Measurements from ENCODE around the gene NME9. TPM values are rescaled to one million over a fixed set of nuclear protein-coding genes. Genes with fewer than 3 reads are reported as not detected.
A peak's percentile ranks its signal among the peaks of the same experiment; 100 is the strongest.
"Not testable (repeated sequence)": the region's sequence is repeated elsewhere in the genome, so short reads cannot be mapped to it uniquely, and the experiment has no call there.

NME9 gene
- 0.94 TPM for total RNA-seq

- H3K27me3 ChIP-seq (ENCODE audit: insufficient read depth, low read length), result peaks cover 6% of the 10 kb centered on the region
- peak within 1 kb of the TSS; percentile 53 for H3K4me3 ChIP-seq (ENCODE audit: low read length)
- peaks cover 17% of the 10 kb centered on the region for H3K4me1 ChIP-seq (ENCODE audit: insufficient read depth, low read length)
- no peaks in the 10 kb centered on the region for H3K9me3 ChIP-seq (ENCODE audit: low read depth, low read length)
These were observed at the start of gene NME9 for GRCh38 chr3:138329127-138329983. TSS of gene NME9 (minus strand) at chr3:138329851. CDS start at chr3:138329335, 516 bp downstream.

- H3K4me3 ChIP-seq (ENCODE audit: low read length), result no peak overlapping the region
- H3K9me3 ChIP-seq (ENCODE audit: low read depth, low read length), result no peaks in the 10 kb centered on the region
- H3K4me1 ChIP-seq (ENCODE audit: insufficient read depth, low read length), result peaks cover 9% of the 10 kb centered on the region
- H3K27me3 ChIP-seq (ENCODE audit: insufficient read depth, low read length), result no peaks in the 10 kb centered on the region
These were observed 49.3 kb upstream of the NME9 start for GRCh38 chr3:138378990-138379389.

GRCh38 chr3:138378331-138378730, 48.7 kb upstream of the NME9 start:
- no peaks in the 10 kb centered on the region for H3K9me3 ChIP-seq (ENCODE audit: low read depth, low read length)
- no peak overlapping the region for H3K4me3 ChIP-seq (ENCODE audit: low read length)
- H3K4me1 ChIP-seq (ENCODE audit: insufficient read depth, low read length), result peaks cover 9% of the 10 kb centered on the region
- no peaks in the 10 kb centered on the region for H3K27me3 ChIP-seq (ENCODE audit: insufficient read depth, low read length)

GRCh38 chr3:138377804-138378203, 48.2 kb upstream of the NME9 start:
- H3K27me3 ChIP-seq (ENCODE audit: insufficient read depth, low read length), result no peaks in the 10 kb centered on the region
- no peak overlapping the region for H3K4me3 ChIP-seq (ENCODE audit: low read length)
- H3K4me1 ChIP-seq (ENCODE audit: insufficient read depth, low read length), result peaks cover 9% of the 10 kb centered on the region
- no peaks in the 10 kb centered on the region for H3K9me3 ChIP-seq (ENCODE audit: low read depth, low read length)

- not testable (repeated sequence) for H3K4me1 ChIP-seq (ENCODE audit: insufficient read depth, low read length); H3K9me3 ChIP-seq (ENCODE audit: low read depth, low read length); H3K27me3 ChIP-seq (ENCODE audit: insufficient read depth, low read length); H3K4me3 ChIP-seq (ENCODE audit: low read length)
These were observed 47.6 kb upstream of the NME9 start for GRCh38 chr3:138377212-138377611.

- no peaks in the 10 kb centered on the region for H3K27me3 ChIP-seq (ENCODE audit: insufficient read depth, low read length)
- H3K9me3 ChIP-seq (ENCODE audit: low read depth, low read length), result no peaks in the 10 kb centered on the region
These were observed 47.0 kb upstream of the NME9 start for GRCh38 chr3:138376663-138377062.

GRCh38 chr3:138375447-138375846, 45.8 kb upstream of the NME9 start:
- peaks cover 12% of the 10 kb centered on the region for H3K4me1 ChIP-seq (ENCODE audit: insufficient read depth, low read length)
- no peaks in the 10 kb centered on the region for H3K27me3 ChIP-seq (ENCODE audit: insufficient read depth, low read length)
- H3K9me3 ChIP-seq (ENCODE audit: low read depth, low read length), result no peaks in the 10 kb centered on the region
- H3K4me3 ChIP-seq (ENCODE audit: low read length), result no peak overlapping the region

More at GRCh38 chr3:138376663-138377062, 47.0 kb upstream of the NME9 start:
- H3K4me3 ChIP-seq (ENCODE audit: low read length), result no peak overlapping the region
- H3K4me1 ChIP-seq (ENCODE audit: insufficient read depth, low read length), result peaks cover 3% of the 10 kb centered on the region

- no peaks in the 10 kb centered on the region for H3K27me3 ChIP-seq (ENCODE audit: insufficient read depth, low read length)
- H3K4me3 ChIP-seq (ENCODE audit: low read length), result no peak overlapping the region
- H3K9me3 ChIP-seq (ENCODE audit: low read depth, low read length), result no peaks in the 10 kb centered on the region
- peaks cover 16% of the 10 kb centered on the region for H3K4me1 ChIP-seq (ENCODE audit: insufficient read depth, low read length)
These were observed 45.0 kb upstream of the NME9 start for GRCh38 chr3:138374573-138375134.

GRCh38 chr3:138373736-138374094, 44.1 kb upstream of the NME9 start:
- H3K4me1 ChIP-seq (ENCODE audit: insufficient read depth, low read length), result peaks cover 20% of the 10 kb centered on the region
- no peaks in the 10 kb centered on the region for H3K9me3 ChIP-seq (ENCODE audit: low read depth, low read length)
- no peaks in the 10 kb centered on the region for H3K27me3 ChIP-seq (ENCODE audit: insufficient read depth, low read length)
- no peak overlapping the region for H3K4me3 ChIP-seq (ENCODE audit: low read length)

- Histone ChIP-seq H3K9me3 (ENCODE audit: low read depth, low read length) (no peaks in the 10 kb centered on the region), H3K4me1 (ENCODE audit: insufficient read depth, low read length) (peaks cover 24% of the 10 kb centered on the region), H3K27me3 (ENCODE audit: insufficient read depth, low read length) (no peaks in the 10 kb centered on the region), H3K4me3 (ENCODE audit: low read length) (no peak overlapping the region)
These were observed 43.6 kb upstream of the NME9 start for GRCh38 chr3:138373087-138373735.

GRCh38 chr3:138371070-138371965, 41.7 kb upstream of the NME9 start:
- Histone ChIP-seq H3K9me3 (ENCODE audit: low read depth, low read length) (no peaks in the 10 kb centered on the region), H3K4me1 (ENCODE audit: insufficient read depth, low read length) (peaks cover 37% of the 10 kb centered on the region), H3K27me3 (ENCODE audit: insufficient read depth, low read length) (no peaks in the 10 kb centered on the region), H3K4me3 (ENCODE audit: low read length) (no peak overlapping the region)

GRCh38 chr3:138370321-138370720, 40.7 kb upstream of the NME9 start:
- no peak overlapping the region for H3K4me3 ChIP-seq (ENCODE audit: low read length)
- no peaks in the 10 kb centered on the region for H3K9me3 ChIP-seq (ENCODE audit: low read depth, low read length)
- peaks cover 37% of the 10 kb centered on the region for H3K4me1 ChIP-seq (ENCODE audit: insufficient read depth, low read length)
- no peaks in the 10 kb centered on the region for H3K27me3 ChIP-seq (ENCODE audit: insufficient read depth, low read length)

- Histone ChIP-seq H3K4me1 (ENCODE audit: insufficient read depth, low read length) (peaks cover 37% of the 10 kb centered on the region), H3K9me3 (ENCODE audit: low read depth, low read length) (no peaks in the 10 kb centered on the region), H3K27me3 (ENCODE audit: insufficient read depth, low read length) (no peaks in the 10 kb centered on the region), H3K4me3 (ENCODE audit: low read length) (no peak overlapping the region)
These were observed 39.7 kb upstream of the NME9 start for GRCh38 chr3:138369151-138369900.

- no peak overlapping the region for H3K4me3 ChIP-seq (ENCODE audit: low read length)
These were observed 38.3 kb upstream of the NME9 start for GRCh38 chr3:138367911-138368310.

More at GRCh38 chr3:138367911-138368310, 38.3 kb upstream of the NME9 start:
- Histone ChIP-seq H3K27me3 (ENCODE audit: insufficient read depth, low read length) (no peaks in the 10 kb centered on the region), H3K4me1 (ENCODE audit: insufficient read depth, low read length) (peaks cover 37% of the 10 kb centered on the region), H3K9me3 (ENCODE audit: low read depth, low read length) (no peaks in the 10 kb centered on the region)

All from mononuclear cell (primary cell).